Glomerular endothelial cell (primary cell): ENCODE results near the gene KCTD15. TPM values are rescaled to one million over a fixed set of nuclear protein-coding genes. Genes with fewer than 3 reads are reported as not detected.
"Not testable (repeated sequence)": the region's sequence is repeated elsewhere in the genome, so short reads cannot be mapped to it uniquely, and the experiment has no call there.

ENCODE experiments used
- DNase-seq: peaks from one replicate; pipeline ENCODE4 v3.0.0-alpha.2; 2011; ENCODE audit warnings: low read depth, low spot score; ENCODE audit errors: extremely low read depth
- total RNA-seq: library from RNA; depleted of rRNA; stranded (reverse); fragments of >200 nt; gene quantifications from 2 replicates; pipeline ENCODE4 v1.2.3, GENCODE V29; 2015

Gene KCTD15
- total RNA-seq, 1 donor from 2014 or later = 72.3 TPM

DNA sequence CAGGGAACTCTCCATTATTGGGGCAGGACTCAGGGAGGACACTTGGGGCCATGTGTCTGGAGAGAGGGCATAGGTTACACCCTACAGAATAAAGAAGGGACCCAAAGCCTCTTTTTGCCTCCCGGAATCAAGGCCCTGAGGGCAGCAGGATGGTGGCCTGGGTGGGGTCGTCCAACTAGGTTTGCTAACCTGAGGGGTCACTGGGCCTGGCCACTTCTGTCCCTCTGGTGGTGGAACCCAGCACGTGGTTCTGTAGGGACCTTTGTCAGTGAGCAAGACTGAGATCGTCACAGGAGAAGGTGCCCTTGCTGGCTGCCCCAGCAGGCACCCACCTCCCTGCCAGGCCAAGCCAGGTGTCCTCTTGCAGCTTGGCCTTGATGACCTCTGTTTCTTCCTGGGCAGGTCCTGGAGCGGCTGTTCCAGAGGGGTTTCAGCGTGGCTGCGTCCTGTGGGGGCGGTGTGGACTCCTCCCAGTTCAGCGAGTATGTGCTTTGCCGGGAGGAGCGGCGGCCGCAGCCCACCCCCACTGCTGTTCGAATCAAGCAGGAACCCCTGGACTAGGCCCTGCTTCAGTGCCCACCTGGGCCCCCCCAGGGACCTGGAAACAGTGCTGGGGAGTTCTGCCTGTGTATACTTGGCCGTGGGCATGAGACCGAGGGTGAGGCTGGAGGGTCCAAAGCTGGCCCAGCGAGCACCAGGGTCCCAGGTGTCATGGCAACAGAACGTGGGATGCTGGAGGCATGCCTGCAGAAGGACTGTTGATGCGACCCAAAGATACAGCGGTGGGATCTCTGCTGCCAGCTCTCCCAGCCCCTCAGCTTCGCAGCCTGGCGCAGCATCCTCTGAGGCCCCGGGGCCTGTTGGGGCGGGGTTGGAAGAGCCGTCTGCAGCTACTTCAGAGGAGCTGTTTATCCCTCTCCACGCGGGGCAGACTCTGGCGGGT, 16.0 kb downstream of the KCTD15 start:
- DNase-seq = no peak

GRCh38 chr19:33813391-33814101, 16.9 kb downstream of the KCTD15 start:
- DNase-seq = no peak

- no peak for DNase-seq
Measured at GRCh38 chr19:33814181-33815165, 17.8 kb downstream of the KCTD15 start.

DNA sequence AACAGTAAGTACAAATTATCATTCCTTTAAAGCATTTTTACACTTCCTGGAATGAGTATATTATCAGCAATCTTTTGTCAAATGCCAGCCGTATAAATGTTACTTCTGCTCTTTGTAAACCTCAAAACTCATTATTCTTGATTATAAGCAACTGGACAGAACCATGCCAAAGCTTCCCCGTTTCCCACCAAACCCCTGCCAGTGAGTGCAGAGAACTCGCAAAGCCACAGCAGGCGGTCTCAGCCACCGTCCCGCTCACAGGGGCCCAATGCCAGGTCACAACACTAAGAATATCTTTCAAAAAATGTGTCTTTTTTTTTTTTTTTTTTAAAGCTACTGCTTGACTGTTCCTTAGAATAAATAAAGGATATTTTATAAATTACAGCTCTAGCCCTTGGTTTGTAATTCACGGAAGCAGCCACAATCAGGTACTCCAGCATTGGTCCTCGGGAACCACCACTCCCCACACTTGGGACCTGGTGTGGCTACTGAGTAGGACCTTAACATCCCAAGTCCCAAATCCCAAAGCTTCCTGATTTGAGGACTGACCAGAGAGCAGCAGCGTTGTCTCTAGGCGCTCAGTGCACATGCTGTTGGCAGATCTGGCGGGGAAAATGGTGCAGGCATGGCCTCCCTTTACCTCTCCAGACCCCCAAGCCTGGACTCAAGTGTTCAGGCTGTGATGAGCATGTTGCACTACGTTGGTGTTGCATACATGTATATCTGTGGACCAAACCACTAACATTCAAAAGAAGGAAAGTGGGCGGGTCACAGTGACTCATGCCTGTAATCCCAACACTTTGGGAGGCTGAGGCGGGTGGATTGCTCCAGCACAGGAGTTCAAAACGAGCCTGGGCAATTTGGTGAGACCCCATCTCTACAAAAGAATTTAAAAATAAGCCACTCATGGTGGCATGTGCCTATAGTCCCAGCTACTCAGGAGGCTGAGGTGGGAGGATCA, 19.0 kb downstream of the KCTD15 start:
- no peak for DNase-seq

DNA sequence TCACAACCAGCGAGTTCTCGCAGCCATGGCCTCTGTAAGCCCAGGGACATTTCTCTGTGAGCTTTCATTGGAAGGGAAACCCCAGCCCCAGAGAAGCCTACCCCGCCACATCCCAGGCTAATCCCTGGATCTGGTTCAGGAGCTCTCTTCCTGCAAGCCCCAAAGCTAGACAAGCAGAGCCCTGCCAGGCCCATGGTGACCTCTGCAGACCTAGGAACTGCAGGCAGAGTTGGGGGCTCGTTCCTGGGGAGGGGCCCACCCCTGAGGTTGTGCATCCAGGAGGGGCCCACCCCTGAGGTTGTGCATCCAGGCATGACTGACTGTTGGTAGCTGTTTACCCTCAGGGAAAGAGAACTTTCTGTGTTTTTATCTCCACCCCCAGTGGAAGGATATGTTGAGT, 21.7 kb downstream of the KCTD15 start:
- no peak for DNase-seq

DNA sequence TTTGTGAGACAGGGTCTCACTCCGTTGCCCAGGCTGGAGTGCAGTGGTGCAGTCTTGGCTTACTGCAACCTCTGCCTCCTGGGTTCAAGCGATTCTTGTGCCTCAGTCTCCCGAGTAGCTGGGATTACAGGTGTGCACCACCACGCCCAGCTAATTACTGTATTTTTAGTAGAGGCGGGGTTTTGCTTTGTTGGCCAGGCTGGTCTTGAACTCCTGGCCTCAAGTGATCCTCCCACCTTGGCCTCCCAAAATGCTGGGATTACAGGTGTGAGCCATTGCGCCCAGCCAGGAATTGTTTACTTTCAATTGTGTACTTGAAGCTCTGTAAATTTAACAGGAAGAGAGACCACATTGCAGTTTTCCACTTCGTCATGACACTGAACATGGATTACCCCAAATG, 22.4 kb downstream of the KCTD15 start:
- not testable (repeated sequence) for DNase-seq

GRCh38 chr19:33819506-33819879, 22.8 kb downstream of the KCTD15 start:
- DNase-seq = no peak

GRCh38 chr19:33819880-33820781, 23.5 kb downstream of the KCTD15 start:
- no peak for DNase-seq

DNA sequence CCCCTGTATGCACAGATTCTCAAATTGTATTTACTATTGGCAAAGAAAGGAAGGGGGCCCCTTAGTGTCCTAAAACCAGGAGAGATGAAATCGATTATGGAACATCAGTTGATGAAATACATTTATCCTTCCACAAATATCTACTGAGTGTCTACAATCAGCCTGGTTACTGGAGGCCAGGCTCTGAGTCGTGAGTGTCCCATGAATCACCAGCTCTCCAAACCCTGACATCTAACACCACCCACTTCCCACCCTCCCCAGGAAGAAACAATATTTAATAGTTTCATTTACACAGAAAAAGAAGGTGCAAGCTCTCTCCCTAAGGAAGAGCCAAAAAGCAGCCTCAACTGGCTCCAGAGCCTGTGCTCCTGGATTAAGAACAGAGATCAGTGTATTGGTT, 25.2 kb downstream of the KCTD15 start:
- no peak for DNase-seq

DNA sequence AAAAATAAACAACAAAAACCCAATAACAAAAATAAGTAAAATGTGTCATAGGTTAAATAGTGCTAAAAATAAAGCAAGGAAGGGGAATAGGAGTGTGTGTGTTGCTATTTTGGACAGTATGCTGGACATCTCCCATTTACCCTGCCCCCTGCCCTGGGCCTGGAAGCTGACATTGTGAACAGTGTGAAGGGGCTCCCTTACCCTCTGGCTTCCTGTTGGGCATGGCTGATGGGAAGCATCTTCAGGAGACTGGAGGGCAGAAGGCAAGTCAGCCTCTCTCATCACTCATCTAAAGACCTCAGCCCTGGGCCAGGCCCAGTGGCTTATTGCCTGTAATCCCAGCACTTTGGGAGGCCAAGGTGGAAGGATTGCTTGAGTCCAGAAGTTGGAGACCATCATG, 26.7 kb downstream of the KCTD15 start:
- DNase-seq = no peak

- no peak for DNase-seq
Measured at GRCh38 chr19:33825556-33825955, 28.9 kb downstream of the KCTD15 start.

- DNase-seq = no peak
Measured at GRCh38 chr19:33826521-33826920, 29.9 kb downstream of the KCTD15 start.

- DNase-seq = no peak
Measured at GRCh38 chr19:33828266-33829075, 31.8 kb downstream of the KCTD15 start.

DNA sequence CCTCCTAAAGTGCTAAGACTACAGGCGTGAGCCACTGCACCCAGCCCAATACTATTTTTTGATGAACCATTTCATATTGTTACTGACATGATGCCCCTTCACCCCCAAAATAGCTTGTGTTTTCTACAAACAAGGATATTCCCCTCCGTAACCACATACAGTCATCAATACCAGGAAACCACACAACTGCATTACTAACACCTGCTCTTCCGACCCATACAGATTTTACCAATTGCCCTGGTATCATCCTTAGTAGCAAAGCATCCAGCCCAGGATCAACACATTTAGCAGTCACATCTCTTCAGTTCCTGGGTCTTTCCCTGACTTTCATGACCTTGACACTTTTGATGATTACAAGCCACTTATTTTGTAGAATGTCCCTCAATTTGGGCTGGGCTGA, 33.6 kb downstream of the KCTD15 start:
- DNase-seq = no peak

DNA sequence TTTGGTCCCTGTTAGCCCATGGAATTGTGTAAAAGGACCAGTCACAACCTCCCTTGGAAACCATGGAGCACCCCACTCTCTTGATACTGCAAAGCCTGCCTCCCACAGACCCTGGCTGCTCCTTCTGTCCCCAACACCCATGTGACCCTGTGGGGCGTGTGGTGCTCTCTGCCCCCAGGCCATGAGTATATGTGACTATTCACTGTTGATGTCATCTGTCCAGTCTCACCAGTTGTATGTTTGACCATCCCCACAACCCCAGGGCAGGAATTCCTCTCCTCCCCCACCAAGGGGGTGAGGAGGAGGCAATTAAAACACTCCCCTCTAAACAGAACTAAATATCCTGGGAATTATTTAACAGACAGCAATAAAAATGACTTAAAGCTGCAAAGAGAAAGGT, 35.2 kb downstream of the KCTD15 start:
- no peak for DNase-seq

GRCh38 chr19:33832633-33833032, 36.0 kb downstream of the KCTD15 start:
- DNase-seq = no peak

DNA sequence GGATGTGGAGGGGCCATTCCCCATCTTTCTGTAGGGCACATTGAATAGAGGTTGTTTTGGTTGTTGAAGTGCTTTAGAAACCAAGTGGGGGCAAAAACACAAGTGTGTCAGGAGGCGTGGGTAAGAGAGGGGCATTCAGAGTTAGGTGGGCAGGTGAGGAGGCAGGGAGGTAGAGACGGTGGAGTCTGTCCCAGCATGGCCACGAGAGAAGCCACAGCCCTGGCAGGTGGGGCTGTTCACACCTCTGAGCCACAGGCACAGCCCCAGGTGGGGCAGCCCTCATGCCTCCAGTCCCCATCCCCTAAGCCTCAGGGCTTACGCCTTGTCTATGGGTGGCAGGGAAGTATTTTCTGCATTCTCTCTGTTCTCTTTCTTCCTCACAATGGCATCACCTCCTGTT, 43.7 kb downstream of the KCTD15 start:
- no peak for DNase-seq

DNA sequence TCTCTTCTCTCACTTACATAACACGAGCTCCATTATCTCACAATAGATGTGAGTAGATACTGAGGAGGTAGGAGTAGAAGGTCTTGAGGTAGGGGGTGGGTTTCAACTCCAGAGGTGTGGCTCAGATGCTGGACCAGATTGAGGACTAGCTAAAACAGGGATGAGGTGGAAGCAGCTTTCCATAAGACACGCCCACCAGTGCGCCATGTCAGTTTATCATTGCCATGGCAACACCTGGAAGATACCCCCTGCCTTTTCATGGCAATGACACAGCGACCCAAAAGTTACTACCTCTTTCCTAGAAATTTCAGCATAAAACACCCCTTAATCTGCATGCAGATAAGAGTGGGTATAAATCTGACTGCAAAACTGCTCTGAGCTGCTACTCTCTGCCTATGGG, 44.1 kb downstream of the KCTD15 start:
- DNase-seq = no peak
